Adrenal gland (tissue), 12 donors: ENCODE measurements around the gene LDAH. TPM values are rescaled to one million over a fixed set of nuclear protein-coding genes. Genes with fewer than 3 reads are reported as not detected.

Experiments used
- DNase-seq, 7 donors: peaks; one replicate each; pipeline ENCODE4 v3.0.0-alpha.2; 2019 to 2020
- H3K27ac ChIP-seq, 5 donors: fragments of 200-600 bp; sonication (generic) in 4 of 5; 1 replicate in 3 of 5; 2 replicates in 2 of 5; pipeline versions ENCODE4 v1.5.1 to v1.8.0; 2016 to 2020; ENCODE audit warnings: mild to moderate bottlenecking in 1 of 5
- H3K27me3 ChIP-seq: fragments of 200-600 bp; 2 replicates; pipeline ENCODE4 v1.8.0; 2021
- H3K36me3 ChIP-seq, 2 donors: fragments of 200-600 bp; replicated peaks in 1 of 2; 1 replicate in 1 of 2; 2 replicates in 1 of 2; pipeline versions ENCODE4 v1.5.1 to v1.8.0; 2018 to 2022
- H3K4me1 ChIP-seq, 2 donors: fragments of 200-600 bp; replicated peaks in 1 of 2; 1 replicate in 1 of 2; 2 replicates in 1 of 2; pipeline versions ENCODE4 v1.5.1 to v1.8.0; 2018 to 2021
- H3K4me3 ChIP-seq, 4 donors: fragments of 200-600 bp; sonication (generic) in 3 of 4; one replicate each; pipeline ENCODE4 v1.5.1; 2016 to 2018
- H3K9me3 ChIP-seq, 3 donors: fragments of 200-600 bp; sonication (generic) in 1 of 3; replicated peaks in 1 of 3; 1 replicate in 2 of 3; 2 replicates in 1 of 3; pipeline versions ENCODE4 v1.5.1 to v1.8.0; 2016 to 2021
- POLR2A ChIP-seq, 2 donors: fragments of 450-650 bp; IDR thresholded peaks; one replicate each; pipeline ENCODE4 v1.6.1; 2017; ENCODE audit warnings: antibody characterized with exemption in 2 of 2, mild to moderate bottlenecking in 2 of 2, moderate library complexity in 1 of 2
- WGBS, 4 donors: extraction: QIAGEN DNeasy Blood & Tissue Kit in 2 of 4; methylation state at CpG; one replicate each; pipeline versions ENCODE4 v1.1.5 to v1.1.7; 2013 to 2017; 5-methylcytosine and 5-hydroxymethylcytosine counted together
- intact Hi-C, 2 donors: fragments of 100-400 bp; cut with DNase I; formaldehyde crosslinking; loops; one replicate each; pipeline versions ENCODE4 v1.14.1 to v1.15.0; 2022 to 2023
- polyA plus RNA-seq, 3 donors: library from polyadenylated mRNA; stranded (reverse); fragments of 200-250 nt in 2 of 3; fragments of 350-450 nt in 1 of 3; fragmentation: Illumina TruSeq in 1 of 3; extraction: RNeasy Lipid Tissue Mini Kit (QIAGEN cat#74804) in 1 of 3; gene quantifications; one replicate each; pipeline ENCODE4 v1.2.3, GENCODE V29; 2013 to 2014
- total RNA-seq, 9 donors: library from RNA; depleted of rRNA in 4 of 9; stranded (reverse); fragments of >200 nt in 4 of 9; fragments of 120-200 nt in 1 of 9; fragmentation: NEBNext Ultra II Directional in 1 of 9; extraction: Animal tissue kit (Norgen Biotek cat#: 25700) in 1 of 9; gene quantifications; one replicate each; pipeline versions ENCODE4 v1.1.0 to v1.2.4, GENCODE V29; 2013 to 2023
- TF ChIP-seq, protein P1 (sequence below), 6 experiments: fragments of 450-650 bp in 4 of 6; fragments of 200-600 bp in 2 of 6; sonication (generic) in 1 of 6; IDR thresholded peaks; 1 replicate in 5 of 6; 2 replicates in 1 of 6; pipeline versions ENCODE4 v1.5.1 to v1.8.0; 2016 to 2021; ENCODE audit warnings: antibody characterized with exemption in 6 of 6, mild to moderate bottlenecking in 2 of 6, moderate library complexity in 1 of 6
- donor health status: healthy with polysubstance abuse.
- donor health status: Bipolar disorder and iron deficiency.
- donor health status: DM: yes; HTN: yes; CAD: no.
- donor health status: DM: no; HTN: no; CAD: no.
- donor health status: DM: no; HTN: no; CAD: no.
- donor health status: DM: yes; HTN: yes; CAD: no.

Gene LDAH
- total and polyA plus RNA-seq, 12 donors: 7.0 to 64.9 (median 31.5) TPM

DNA sequence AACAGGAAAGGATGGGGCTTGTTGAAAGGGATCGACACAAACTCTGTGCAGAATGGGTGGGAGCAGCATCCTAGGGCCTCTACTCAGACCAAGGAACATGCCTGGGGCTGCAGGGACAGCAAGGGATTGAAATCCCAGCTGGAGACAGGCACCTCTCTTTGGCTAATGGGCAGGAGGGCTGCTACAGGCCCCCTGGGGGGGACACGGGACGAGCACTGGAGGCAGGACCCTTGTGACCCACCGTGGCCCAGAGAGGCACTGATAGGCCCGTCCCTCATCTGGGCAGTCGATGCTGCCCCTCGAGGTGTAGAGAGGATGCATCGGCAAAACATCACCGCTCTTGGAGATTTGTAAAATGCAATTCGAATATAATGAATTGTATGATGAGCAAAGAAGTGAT lies 177.1 kb downstream of the LDAH start:
- H3K27me3 ChIP-seq: no peaks in the 10 kb centered on the region
- intact Hi-C loops: loop anchor here in 1 of 2 donors (10.0 kb wide), 1 partner anchor 271 kb away; no protein-coding TSS in a partner anchor
- H3K9me3 ChIP-seq: no peaks in the 10 kb centered on the region
- no peak overlapping the region for H3K27ac ChIP-seq
- peaks cover 0 to 23% of the 10 kb centered on the region in 2 donors for H3K36me3 ChIP-seq
- no peak for DNase-seq
- WGBS, 4 donors: 90 to 96% (median 92%) methylated on average over 9 to 10 of the region's 10 CpGs
- no peak for TF ChIP-seq POLR2A (IDR thresholded peaks at IDR 0.05)
- TF ChIP-seq, protein P1, sequence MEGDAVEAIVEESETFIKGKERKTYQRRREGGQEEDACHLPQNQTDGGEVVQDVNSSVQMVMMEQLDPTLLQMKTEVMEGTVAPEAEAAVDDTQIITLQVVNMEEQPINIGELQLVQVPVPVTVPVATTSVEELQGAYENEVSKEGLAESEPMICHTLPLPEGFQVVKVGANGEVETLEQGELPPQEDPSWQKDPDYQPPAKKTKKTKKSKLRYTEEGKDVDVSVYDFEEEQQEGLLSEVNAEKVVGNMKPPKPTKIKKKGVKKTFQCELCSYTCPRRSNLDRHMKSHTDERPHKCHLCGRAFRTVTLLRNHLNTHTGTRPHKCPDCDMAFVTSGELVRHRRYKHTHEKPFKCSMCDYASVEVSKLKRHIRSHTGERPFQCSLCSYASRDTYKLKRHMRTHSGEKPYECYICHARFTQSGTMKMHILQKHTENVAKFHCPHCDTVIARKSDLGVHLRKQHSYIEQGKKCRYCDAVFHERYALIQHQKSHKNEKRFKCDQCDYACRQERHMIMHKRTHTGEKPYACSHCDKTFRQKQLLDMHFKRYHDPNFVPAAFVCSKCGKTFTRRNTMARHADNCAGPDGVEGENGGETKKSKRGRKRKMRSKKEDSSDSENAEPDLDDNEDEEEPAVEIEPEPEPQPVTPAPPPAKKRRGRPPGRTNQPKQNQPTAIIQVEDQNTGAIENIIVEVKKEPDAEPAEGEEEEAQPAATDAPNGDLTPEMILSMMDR (IDR thresholded peaks at IDR 0.05): no peak
- no peak overlapping the region for H3K4me3 ChIP-seq
- peaks cover 22 to 52% of the 10 kb centered on the region in 2 donors for H3K4me1 ChIP-seq

DNA sequence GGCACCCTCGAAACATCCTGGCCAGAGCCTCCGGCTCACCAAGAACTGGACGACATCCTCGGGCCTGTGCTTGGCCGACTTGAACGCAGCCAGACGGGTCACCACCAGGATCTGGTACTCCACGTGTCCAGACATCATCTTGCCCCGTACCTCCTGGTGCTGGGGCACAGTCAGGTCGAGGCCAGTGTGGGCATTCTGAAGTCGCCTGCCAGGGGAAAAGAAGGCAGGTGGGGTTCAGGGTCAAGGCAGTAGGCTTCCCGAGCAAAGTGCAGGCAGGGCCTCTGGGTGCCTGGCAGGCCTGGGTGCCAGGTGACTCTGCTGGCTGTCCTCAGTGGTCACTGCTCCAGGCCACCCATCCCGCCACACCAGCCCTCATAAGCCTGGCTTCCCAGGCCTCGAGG lies 177.6 kb downstream of the LDAH start:
- Histone ChIP-seq H3K36me3 (peaks cover 0 to 28% of the 10 kb centered on the region in 2 donors), H3K4me1 (peaks cover 26 to 53% of the 10 kb centered on the region in 2 donors), H3K27ac (no peak overlapping the region), H3K27me3 (no peaks in the 10 kb centered on the region), H3K4me3 (no peak overlapping the region), H3K9me3 (no peaks in the 10 kb centered on the region)
- DNase-seq: no peak
- 78 to 88% (median 81%) methylated on average over 2 to 14 of the region's 14 CpGs for WGBS, 4 donors
- intact Hi-C loops: loop anchor here in 1 of 2 donors (10.0 kb wide), 1 partner anchor 270 kb away; no protein-coding TSS in a partner anchor
- TF ChIP-seq POLR2A (IDR thresholded peaks at IDR 0.05): no peak
- TF ChIP-seq, protein P1 (IDR thresholded peaks at IDR 0.05): no peak

DNA sequence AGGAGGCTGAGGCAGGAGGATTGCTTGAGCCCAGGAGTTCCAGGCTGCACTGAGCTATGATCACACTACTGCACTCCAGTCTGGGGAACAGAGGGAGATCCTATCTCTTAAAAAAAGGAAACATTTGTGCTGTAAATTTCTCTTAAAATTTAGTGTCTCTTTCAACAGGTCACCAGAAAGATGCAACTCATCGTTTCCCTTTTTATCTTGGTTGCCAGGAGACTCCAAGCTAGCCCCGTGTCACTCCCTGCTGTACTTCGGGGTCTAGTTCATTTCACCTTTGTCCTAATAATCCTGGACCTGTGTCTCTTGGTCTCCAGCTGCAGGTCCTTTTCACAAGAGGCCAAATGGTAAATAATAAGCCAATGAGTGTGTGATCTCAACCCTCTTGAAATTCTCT lies 179.1 kb downstream of the LDAH start:
- Histone ChIP-seq H3K9me3 (no peaks in the 10 kb centered on the region), H3K27ac (no peak overlapping the region), H3K4me3 (no peak overlapping the region), H3K27me3 (no peaks in the 10 kb centered on the region), H3K36me3 (peaks cover 0 to 38% of the 10 kb centered on the region in 2 donors), H3K4me1 (peaks cover 15 to 38% of the 10 kb centered on the region in 2 donors)
- TF ChIP-seq POLR2A (IDR thresholded peaks at IDR 0.05): no peak
- TF ChIP-seq, protein P1 (IDR thresholded peaks at IDR 0.05): no peak
- DNase-seq: no peak
- WGBS, 4 donors: 74 to 79% (median 76%) methylated on average over 3 of the region's 3 CpGs
- intact Hi-C loops: loop anchor here in 1 of 2 donors (10.0 kb wide), 1 partner anchor 269 kb away; no protein-coding TSS in a partner anchor

DNA sequence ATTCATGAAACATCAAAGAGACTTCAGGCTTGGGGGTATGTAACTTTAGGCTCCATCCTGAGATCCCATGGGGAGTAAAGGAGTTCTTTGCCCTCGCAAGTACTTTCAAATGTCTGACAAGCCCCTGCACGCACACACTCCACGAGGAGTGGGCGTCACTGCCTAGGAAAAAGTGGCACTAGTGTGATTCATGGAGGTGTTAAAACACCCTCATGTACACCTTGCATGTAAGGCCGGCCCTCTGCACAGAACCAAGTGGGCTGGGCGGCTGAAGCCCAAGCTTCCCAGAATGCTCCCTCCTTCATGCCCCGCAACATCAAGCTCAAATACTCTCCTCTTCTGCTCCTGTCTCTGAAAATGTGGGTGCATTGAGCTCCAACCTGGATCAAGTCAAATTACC lies 179.8 kb downstream of the LDAH start:
- TF ChIP-seq, protein P1 (IDR thresholded peaks at IDR 0.05): no peak
- no peak for TF ChIP-seq POLR2A (IDR thresholded peaks at IDR 0.05)

More for the DNA sequence above, 179.8 kb downstream of the LDAH start:
- WGBS, 4 donors: 92 to 100% (median 96%) methylated on average over 6 to 7 of the region's 7 CpGs
- Histone ChIP-seq H3K4me1 (peaks cover 15 to 30% of the 10 kb centered on the region in 2 donors), H3K9me3 (no peaks in the 10 kb centered on the region), H3K36me3 (peaks cover 0 to 38% of the 10 kb centered on the region in 2 donors), H3K4me3 (no peak overlapping the region), H3K27me3 (no peaks in the 10 kb centered on the region), H3K27ac (peak overlapping the region in 3 of 5 donors; percentile 96 to 97 (median 97))
- no peak for DNase-seq
- intact Hi-C loops: loop anchor here in 1 of 2 donors (10.0 kb wide), 1 partner anchor 268 kb away; no protein-coding TSS in a partner anchor
